Cardiac septum (tissue), 1 donor: ENCODE measurements around the gene CTAGE1. TPM values are rescaled to one million over a fixed set of nuclear protein-coding genes. Genes with fewer than 3 reads are reported as not detected.
"Not testable (repeated sequence)": the region's sequence is repeated elsewhere in the genome, so short reads cannot be mapped to it uniquely, and the experiment has no call there.

Experiments
- DNase-seq: peaks from one replicate; pipeline ENCODE4 v3.0.0-alpha.2; 2020; ENCODE audit warnings: low spot score
- intact Hi-C: fragments of 100-400 bp; cut with DNase I; formaldehyde crosslinking; loops from one replicate; pipeline ENCODE4 v1.14.0; 2022
- total RNA-seq: library from RNA; stranded (reverse); fragmentation: NEBNext Ultra II Directional; extraction: Animal tissue kit (Norgen Biotek cat#: 25700); gene quantifications from one replicate; pipeline ENCODE4 v1.2.1, GENCODE V29; 2021
- donor health status: DM: no; HTN: no; CAD: no.

Gene CTAGE1
- total RNA-seq, 1 donor from 2014 or later, result 0.13 TPM

DNA sequence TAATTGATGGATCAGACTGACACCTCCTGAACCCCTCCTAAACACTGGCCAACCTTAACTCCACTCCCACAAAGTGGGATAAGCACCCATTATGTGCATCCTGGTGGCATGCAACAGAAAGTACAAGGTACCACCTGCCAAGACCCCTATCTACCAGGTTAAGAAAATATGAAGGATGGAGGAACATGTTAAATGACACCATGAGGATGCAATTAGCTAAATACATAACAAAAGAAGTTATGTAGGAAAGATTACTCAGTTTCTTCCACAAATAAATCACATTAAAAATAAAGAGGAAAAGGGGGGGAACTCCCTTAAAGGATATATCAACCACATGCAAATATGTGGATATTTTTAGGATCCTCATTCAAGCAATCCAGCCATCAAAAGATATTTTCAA lies 12.6 kb downstream of the CTAGE1 start:
- DNase-seq, result no peak
- intact Hi-C loops, result no loop called here

DNA sequence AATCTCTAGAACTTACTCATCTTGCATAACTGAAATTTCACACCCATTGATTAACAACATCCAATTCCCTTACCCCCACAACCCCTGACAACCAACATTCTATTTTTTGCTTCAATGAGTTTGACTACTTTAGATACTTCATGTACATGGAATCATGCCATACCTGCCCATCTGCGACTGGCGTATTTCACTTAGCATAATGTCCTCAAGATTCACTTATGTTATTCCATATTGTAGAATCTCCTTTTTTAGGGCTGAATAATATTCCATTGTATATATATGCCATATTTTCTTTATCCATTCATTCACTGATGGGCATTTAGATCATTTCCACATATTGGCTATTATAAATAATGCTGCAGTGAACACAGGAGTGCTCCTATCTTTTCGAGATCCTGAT lies 13.8 kb downstream of the CTAGE1 start:
- intact Hi-C loops, result no loop called here
- DNase-seq, result no peak

DNA sequence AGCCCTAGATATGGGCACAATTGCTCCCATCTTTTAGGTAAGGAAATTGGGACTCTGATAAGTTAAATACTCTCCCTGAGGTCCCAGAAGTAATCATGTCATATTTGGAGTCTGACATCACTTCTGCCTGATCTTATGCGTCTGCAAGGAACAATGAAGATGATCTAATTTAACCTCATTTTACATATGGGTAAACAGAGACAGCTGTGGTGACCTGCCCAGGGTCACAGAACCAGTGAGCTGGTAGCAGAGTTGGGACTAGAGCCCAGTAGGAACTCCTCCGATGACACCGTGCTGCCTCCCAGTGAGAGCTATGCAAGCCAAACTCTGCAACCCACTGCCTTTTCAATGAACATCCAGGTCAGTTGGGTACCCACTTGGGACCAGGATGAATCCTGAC lies 17.8 kb downstream of the CTAGE1 start:
- intact Hi-C loops, result loop anchor here (5.0 kb wide), 1 partner anchor 162 kb away; no protein-coding TSS in a partner anchor
- DNase-seq, result no peak

DNA sequence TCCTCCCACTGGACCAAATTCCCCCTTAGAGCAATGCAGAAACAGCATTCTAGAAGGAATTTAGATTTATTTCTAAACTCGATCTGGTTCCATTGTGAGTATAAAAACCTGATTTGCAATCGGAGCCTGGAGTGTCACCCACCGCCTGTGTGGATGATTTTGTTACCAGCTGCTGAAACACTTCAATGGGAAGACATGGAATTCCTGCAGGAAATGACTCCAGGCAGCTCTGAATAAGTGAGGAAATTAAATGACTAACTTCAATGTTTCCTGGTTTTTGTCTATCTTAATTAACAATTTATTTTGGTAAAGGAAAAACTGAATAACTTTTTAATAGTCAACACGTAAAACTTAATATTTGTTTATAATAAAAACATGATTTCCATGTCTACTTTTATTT lies 19.3 kb downstream of the CTAGE1 start:
- intact Hi-C loops, result loop anchor here (5.0 kb wide), 1 partner anchor 164 kb away; no protein-coding TSS in a partner anchor
- DNase-seq, result no peak

DNA sequence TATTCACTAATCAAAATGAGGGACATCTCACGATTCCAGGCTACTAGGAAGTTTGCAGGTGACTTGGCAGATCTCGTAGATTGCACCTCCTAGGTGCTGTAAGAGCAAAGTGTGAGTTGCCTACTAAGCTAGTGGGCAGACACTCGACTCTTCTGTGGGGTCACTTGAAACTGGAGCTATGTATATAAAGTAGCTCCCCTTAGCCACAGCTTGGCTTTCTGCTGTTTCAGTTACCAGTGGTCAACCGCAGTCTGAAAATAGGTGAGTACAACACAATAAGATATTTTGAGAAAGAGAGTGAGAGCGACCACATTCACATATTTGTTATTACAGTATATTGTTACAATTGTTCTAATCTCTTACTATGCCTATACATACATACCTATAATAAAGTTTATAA lies 23.3 kb downstream of the CTAGE1 start:
- no peak for DNase-seq

GRCh38 chr18:22393164-22393563 lies 24.6 kb downstream of the CTAGE1 start:
- intact Hi-C loops, DNase-seq: not testable (repeated sequence)

More for the DNA sequence above, 23.3 kb downstream of the CTAGE1 start:
- intact Hi-C loops, result no loop called here

- intact Hi-C loops, result no loop called here
- no peak for DNase-seq
Measured at GRCh38 chr18:22391407-22392345, 26.0 kb downstream of the CTAGE1 start.

DNA sequence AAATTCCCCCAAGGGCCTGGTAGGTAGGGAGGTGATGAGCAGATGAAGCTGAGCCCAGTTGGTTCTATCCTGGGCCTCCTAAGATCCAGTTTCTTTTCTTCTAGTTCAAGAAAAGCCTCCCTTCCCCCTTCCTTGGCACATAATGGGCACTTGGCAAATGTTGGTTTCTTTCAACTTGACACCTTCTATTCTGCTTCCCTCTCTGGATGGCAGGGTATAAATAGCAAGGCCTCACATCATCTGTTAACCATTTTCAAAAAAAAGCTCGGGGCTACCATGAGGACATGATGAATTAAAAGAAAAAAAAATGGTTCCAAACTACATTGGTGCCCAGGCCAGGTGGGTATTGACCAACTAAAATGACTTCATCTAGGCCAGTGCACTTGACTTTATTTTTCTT lies 29.9 kb downstream of the CTAGE1 start:
- intact Hi-C loops, result no loop called here
- DNase-seq, result no peak

- no peak for DNase-seq
- intact Hi-C loops, result no loop called here
Measured at GRCh38 chr18:22387364-22387763, 30.4 kb downstream of the CTAGE1 start.

DNA sequence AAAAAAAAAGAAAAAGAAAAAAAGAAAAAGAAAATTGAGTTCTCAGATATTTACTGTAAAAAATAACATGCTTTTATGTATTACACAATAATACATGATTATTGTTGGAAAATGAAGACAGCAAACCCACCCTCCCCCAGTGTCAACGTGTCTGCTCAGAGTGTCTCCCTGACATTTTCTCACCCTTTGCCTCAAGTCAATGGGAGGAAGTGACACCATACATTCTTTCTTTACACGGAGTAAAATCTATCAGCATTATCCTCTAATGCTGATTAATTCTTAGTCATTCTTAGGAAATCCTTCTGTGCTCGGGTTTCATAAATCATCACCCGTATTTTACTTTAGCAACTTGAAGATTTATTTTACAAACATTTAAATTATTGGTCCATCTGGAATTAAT lies 32.0 kb downstream of the CTAGE1 start:
- no peak for DNase-seq
- intact Hi-C loops, result no loop called here

DNA sequence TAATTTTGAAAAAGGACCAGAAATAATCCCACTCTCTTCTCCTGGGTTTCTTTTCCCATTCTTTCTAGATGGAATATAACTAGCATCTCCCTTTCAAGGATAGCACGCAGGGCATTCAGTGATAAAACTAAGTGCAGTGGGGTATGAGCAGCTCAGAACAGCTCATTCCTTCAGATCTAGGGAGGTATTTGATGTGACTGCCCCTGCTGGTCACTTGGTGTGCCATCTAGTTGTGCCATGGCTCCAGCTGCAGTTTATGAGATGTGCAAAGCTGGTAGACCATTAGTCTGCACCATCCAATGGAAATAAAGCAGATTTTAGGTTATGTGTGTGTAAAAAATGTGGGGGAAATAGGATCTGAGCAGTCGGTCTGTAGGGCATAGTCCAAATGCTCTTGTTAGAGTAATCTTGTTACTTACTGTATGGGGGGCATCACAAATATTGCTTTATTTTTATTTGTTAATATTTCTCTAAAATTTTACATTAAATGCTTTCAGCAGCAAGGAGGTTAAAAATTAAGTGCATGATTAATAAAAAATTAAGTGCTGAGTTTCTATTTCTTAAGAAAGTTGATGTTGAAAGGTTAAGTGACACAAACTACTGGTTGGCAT lies 38.9 kb downstream of the CTAGE1 start:
- intact Hi-C loops, result loop anchor here (10.0 kb wide), 1 partner anchor 474 kb away; no protein-coding TSS in a partner anchor
- DNase-seq, result no peak

- DNase-seq, result no peak
- intact Hi-C loops, result loop anchor here (10.0 kb wide), 1 partner anchor 473 kb away; no protein-coding TSS in a partner anchor
Measured at GRCh38 chr18:22377769-22378168, 39.9 kb downstream of the CTAGE1 start.

DNA sequence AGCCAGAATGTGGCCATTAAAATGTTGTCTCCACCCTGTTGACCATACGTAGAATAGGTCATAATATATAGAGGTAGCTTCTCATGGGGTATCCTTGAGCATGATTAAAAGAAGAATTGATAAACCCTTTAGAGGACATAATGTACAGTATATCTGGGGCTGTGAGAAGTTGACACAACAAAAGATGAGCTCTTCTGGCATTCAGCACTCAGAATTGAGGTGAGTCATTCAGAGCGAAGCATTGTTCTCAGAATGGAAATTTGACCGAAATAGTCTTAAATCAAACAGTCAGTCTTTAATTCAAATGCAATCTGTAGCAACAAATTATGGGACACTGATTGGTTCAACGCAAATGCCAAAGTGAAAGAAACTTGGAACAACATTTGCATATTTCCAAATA lies 47.3 kb downstream of the CTAGE1 start:
- no peak for DNase-seq
- intact Hi-C loops, result loop anchor here (10.0 kb wide), 1 partner anchor 466 kb away; no protein-coding TSS in a partner anchor

DNA sequence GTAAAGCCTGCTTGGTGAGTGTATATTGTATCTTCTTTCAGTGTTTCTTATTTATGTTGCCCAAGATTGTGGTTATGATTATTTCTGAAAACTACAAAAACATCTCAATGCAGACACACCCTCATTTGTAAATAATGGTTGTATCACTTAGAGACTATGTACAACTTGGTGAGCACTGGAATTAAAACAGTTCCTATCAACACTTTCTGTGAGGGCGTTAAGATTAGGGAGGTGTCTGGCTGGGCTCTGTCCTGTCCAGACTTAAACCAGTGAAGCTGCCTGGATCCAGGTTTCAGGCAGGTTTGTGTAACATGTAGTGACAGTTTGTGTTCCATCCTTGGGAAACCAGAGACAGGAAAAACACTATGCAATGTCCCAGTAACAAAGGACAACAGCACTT lies 49.7 kb downstream of the CTAGE1 start:
- no peak for DNase-seq
- intact Hi-C loops, result no loop called here

GRCh38 chr18:22367303-22367702 lies 50.4 kb downstream of the CTAGE1 start:
- no peak for DNase-seq
- intact Hi-C loops, result no loop called here

DNA sequence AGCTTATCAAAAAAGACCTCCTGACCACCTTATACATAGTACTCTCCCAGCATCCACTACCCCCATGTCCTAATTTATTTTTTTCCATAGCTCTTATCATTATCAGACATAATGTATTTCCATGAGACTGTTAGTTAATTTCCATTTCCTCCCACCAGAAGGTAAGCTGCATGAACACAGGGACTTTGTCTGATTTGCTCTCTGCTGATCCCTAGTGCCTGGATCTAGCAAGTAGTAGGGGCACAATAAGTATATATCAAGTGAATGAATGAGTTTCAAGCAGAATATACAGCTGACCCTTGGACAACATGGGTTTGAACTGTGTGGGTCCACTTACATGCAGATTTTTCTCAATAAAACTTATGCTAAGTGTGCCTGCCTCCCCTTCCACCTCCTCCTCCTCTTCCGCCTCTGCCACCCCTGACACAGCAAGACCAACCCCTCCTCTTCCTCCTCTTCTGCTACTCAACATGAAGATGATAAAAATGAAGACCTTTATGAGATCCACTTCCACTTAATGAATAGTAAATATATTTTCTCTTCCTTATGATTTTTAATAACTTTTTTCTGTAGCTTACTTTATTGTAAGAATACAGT lies 53.8 kb downstream of the CTAGE1 start:
- DNase-seq, result no peak
- intact Hi-C loops, result loop anchor here (5.0 kb wide), 1 partner anchor 198 kb away; no protein-coding TSS in a partner anchor
